WTC11 (cell line): ENCODE data around the gene PRR7. TPM values are rescaled to one million over a fixed set of nuclear protein-coding genes. Genes with fewer than 3 reads are reported as not detected.

Source experiments
- ATAC-seq: fragments of 200-7000 bp; cut with Tn5 transposase; 2 replicates; pipeline ENCODE4 v1.10.0; 2021; ENCODE audit warnings: mild to moderate bottlenecking, moderate library complexity
- CTCF ChIA-PET: fragments of 300-600 bp; sonication (Branson Sonifier 250); formaldehyde crosslinking; loops from one replicate; lab custom pipeline; 2021; ENCODE audit warnings: antibody characterized with exemption; lab: Charles Lee
- POLR2A ChIA-PET: fragments of 350-600 bp; sonication (Branson Sonifier 250); formaldehyde crosslinking; loops from one replicate; lab custom pipeline; 2021; ENCODE audit warnings: antibody characterized with exemption; lab: Charles Lee
- DNase-seq: peaks from one replicate; pipeline ENCODE4 v3.0.0; 2021; ENCODE audit warnings: low spot score
- H3K27ac Mint-ChIP-seq: 2 replicates; pipeline ENCODE4 v1.8.0; 2021; ENCODE audit warnings: mixed read lengths
- H3K27me3 Mint-ChIP-seq: 2 replicates; pipeline ENCODE4 v1.8.0; 2021; ENCODE audit warnings: low read depth, mild to moderate bottlenecking, moderate library complexity, mixed read lengths
- H3K36me3 Mint-ChIP-seq: 2 replicates; pipeline ENCODE4 v1.8.0; 2021; ENCODE audit warnings: mixed read lengths
- H3K4me1 Mint-ChIP-seq: 2 replicates; pipeline ENCODE4 v1.8.0; 2022; ENCODE audit warnings: mixed read lengths
- H3K4me3 Mint-ChIP-seq: 2 replicates; pipeline ENCODE4 v1.8.0; 2021; ENCODE audit warnings: mild to moderate bottlenecking, moderate library complexity, mixed read lengths
- H3K9me3 Mint-ChIP-seq: 2 replicates; pipeline ENCODE4 v1.8.0; 2021; ENCODE audit warnings: mixed read lengths
- CBFB ChIP-seq: sonication (generic); formaldehyde crosslinking; IDR thresholded peaks from 2 replicates; pipeline ENCODE4 v1.8.1; 2022; ENCODE audit warnings: mild to moderate bottlenecking, low read depth, missing genetic modification reagents
- ELF4 ChIP-seq: sonication (generic); formaldehyde crosslinking; IDR thresholded peaks from 2 replicates; pipeline ENCODE4 v1.8.1; 2022; ENCODE audit warnings: low read depth, mild to moderate bottlenecking, moderate library complexity, missing genetic modification reagents
- EMX1 ChIP-seq: fragments of 250-450 bp; sonication (Bioruptor Pico); IDR thresholded peaks from 2 replicates; pipeline ENCODE4 v1.8.0; 2021; ENCODE audit warnings: mild to moderate bottlenecking
- HMGA2 ChIP-seq: fragments of 250-450 bp; sonication (Bioruptor Pico); IDR thresholded peaks from 2 replicates; pipeline ENCODE4 v1.4.0; 2021; ENCODE audit warnings: mild to moderate bottlenecking, moderate library complexity
- NR2C2 ChIP-seq: sonication (generic); formaldehyde crosslinking; IDR thresholded peaks from 2 replicates; pipeline ENCODE4 v1.8.0; 2022; ENCODE audit warnings: mild to moderate bottlenecking, missing genetic modification reagents
- ZNF138 ChIP-seq: sonication (generic); formaldehyde crosslinking; conservative IDR thresholded peaks from 2 replicates; pipeline ENCODE4 v1.8.1; 2022; ENCODE audit warnings: mild to moderate bottlenecking, moderate library complexity, missing genetic modification reagents
- ZNF416 ChIP-seq: fragments of 250-450 bp; sonication (Bioruptor Pico); IDR thresholded peaks from 2 replicates; pipeline ENCODE4 v1.9.0; 2021; ENCODE audit warnings: mild to moderate bottlenecking, inconsistent platforms
- total RNA-seq: library from RNA; stranded (reverse); gene quantifications from 3 replicates; pipeline ENCODE4 v1.2.3, GENCODE V29; 2021
- TF ChIP-seq, protein P1 (sequence below): sonication (generic); formaldehyde crosslinking; IDR thresholded peaks from 2 replicates; pipeline ENCODE4 v1.8.1; 2023; ENCODE audit warnings: mild to moderate bottlenecking, missing genetic modification reagents, borderline replicate concordance
- TF ChIP-seq, protein P2 (sequence below): sonication (generic); formaldehyde crosslinking; IDR thresholded peaks from 2 replicates; pipeline ENCODE4 v1.8.1; 2023; ENCODE audit warnings: mild to moderate bottlenecking, missing genetic modification reagents
- TF ChIP-seq, protein P3 (sequence below): sonication (generic); formaldehyde crosslinking; IDR thresholded peaks from 2 replicates; pipeline ENCODE4 v1.8.0; 2022; ENCODE audit warnings: missing genetic modification reagents
- TF ChIP-seq, protein P4 (sequence below): sonication (generic); formaldehyde crosslinking; IDR thresholded peaks from 2 replicates; pipeline ENCODE4 v1.8.1; 2023; ENCODE audit warnings: mild to moderate bottlenecking, missing genetic modification reagents, moderate library complexity
- TF ChIP-seq, protein P5 (sequence below): sonication (generic); formaldehyde crosslinking; IDR thresholded peaks from 2 replicates; pipeline ENCODE4 v1.8.1; 2023; ENCODE audit warnings: mild to moderate bottlenecking, missing genetic modification reagents, moderate library complexity
- TF ChIP-seq, protein P6 (sequence below): sonication (generic); formaldehyde crosslinking; IDR thresholded peaks from 2 replicates; pipeline ENCODE4 v1.8.1; 2022; ENCODE audit warnings: low read depth, mild to moderate bottlenecking, moderate library complexity, missing genetic modification reagents, borderline replicate concordance
- TF ChIP-seq, protein P7 (sequence below): fragments of 250-450 bp; sonication (Bioruptor Pico); conservative IDR thresholded peaks from 2 replicates; pipeline ENCODE4 v1.9.0; 2021; ENCODE audit warnings: mild to moderate bottlenecking

PRR7 gene
- total RNA-seq, 1 experiment from 2014 or later = 13.1 TPM

DNA sequence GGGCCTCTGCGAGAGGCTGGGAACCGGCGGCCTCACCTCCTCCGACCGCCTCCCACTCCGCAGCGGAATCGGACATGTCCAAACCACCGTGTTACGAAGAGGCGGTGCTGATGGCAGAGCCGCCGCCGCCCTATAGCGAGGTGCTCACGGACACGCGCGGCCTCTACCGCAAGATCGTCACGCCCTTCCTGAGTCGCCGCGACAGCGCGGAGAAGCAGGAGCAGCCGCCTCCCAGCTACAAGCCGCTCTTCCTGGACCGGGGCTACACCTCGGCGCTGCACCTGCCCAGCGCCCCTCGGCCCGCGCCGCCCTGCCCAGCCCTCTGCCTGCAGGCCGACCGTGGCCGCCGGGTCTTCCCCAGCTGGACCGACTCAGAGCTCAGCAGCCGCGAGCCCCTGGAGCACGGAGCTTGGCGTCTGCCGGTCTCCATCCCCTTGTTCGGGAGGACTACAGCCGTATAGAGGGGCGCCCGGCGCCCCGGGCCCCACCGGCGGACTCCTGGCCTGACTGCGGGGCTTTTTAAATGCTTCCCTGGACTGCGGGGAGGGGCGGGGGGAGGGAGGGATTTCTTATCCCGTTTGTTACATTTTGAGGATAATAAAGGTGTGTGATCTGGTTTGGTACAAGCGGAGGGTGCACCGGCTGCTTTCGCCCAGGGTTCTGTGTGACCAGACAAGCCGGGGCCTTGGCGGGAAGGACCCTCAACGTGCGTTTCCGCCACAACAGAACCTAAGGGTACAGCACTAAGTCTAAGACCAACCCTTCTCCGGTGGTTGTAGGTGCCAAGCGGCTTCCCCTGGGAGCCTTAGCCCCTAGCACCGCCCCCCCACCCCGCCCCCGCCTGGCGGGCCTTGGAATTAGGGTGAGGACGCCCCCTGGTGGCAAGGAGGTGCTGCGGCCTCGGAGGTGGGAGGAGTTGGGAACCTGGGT, 9.3 kb downstream of the PRR7 start (continued):
- TF ChIP-seq, protein P1, sequence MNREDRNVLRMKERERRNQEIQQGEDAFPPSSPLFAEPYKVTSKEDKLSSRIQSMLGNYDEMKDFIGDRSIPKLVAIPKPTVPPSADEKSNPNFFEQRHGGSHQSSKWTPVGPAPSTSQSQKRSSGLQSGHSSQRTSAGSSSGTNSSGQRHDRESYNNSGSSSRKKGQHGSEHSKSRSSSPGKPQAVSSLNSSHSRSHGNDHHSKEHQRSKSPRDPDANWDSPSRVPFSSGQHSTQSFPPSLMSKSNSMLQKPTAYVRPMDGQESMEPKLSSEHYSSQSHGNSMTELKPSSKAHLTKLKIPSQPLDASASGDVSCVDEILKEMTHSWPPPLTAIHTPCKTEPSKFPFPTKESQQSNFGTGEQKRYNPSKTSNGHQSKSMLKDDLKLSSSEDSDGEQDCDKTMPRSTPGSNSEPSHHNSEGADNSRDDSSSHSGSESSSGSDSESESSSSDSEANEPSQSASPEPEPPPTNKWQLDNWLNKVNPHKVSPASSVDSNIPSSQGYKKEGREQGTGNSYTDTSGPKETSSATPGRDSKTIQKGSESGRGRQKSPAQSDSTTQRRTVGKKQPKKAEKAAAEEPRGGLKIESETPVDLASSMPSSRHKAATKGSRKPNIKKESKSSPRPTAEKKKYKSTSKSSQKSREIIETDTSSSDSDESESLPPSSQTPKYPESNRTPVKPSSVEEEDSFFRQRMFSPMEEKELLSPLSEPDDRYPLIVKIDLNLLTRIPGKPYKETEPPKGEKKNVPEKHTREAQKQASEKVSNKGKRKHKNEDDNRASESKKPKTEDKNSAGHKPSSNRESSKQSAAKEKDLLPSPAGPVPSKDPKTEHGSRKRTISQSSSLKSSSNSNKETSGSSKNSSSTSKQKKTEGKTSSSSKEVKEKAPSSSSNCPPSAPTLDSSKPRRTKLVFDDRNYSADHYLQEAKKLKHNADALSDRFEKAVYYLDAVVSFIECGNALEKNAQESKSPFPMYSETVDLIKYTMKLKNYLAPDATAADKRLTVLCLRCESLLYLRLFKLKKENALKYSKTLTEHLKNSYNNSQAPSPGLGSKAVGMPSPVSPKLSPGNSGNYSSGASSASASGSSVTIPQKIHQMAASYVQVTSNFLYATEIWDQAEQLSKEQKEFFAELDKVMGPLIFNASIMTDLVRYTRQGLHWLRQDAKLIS (CRISPR knock-in tag) = no peak
- TF ChIP-seq CBFB (CRISPR knock-in tag) = 0 out of 2 replicates have a peak, but pooled peaks have one; percentile 7
- TF ChIP-seq, protein P2, sequence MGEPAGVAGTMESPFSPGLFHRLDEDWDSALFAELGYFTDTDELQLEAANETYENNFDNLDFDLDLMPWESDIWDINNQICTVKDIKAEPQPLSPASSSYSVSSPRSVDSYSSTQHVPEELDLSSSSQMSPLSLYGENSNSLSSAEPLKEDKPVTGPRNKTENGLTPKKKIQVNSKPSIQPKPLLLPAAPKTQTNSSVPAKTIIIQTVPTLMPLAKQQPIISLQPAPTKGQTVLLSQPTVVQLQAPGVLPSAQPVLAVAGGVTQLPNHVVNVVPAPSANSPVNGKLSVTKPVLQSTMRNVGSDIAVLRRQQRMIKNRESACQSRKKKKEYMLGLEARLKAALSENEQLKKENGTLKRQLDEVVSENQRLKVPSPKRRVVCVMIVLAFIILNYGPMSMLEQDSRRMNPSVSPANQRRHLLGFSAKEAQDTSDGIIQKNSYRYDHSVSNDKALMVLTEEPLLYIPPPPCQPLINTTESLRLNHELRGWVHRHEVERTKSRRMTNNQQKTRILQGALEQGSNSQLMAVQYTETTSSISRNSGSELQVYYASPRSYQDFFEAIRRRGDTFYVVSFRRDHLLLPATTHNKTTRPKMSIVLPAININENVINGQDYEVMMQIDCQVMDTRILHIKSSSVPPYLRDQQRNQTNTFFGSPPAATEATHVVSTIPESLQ = no peak
- peak; percentile 81; the same call in 1 of the 2 replicates for TF ChIP-seq ELF4 (CRISPR knock-in tag)
- TF ChIP-seq NR2C2 (CRISPR knock-in tag) = no peak
- TF ChIP-seq, protein P3, sequence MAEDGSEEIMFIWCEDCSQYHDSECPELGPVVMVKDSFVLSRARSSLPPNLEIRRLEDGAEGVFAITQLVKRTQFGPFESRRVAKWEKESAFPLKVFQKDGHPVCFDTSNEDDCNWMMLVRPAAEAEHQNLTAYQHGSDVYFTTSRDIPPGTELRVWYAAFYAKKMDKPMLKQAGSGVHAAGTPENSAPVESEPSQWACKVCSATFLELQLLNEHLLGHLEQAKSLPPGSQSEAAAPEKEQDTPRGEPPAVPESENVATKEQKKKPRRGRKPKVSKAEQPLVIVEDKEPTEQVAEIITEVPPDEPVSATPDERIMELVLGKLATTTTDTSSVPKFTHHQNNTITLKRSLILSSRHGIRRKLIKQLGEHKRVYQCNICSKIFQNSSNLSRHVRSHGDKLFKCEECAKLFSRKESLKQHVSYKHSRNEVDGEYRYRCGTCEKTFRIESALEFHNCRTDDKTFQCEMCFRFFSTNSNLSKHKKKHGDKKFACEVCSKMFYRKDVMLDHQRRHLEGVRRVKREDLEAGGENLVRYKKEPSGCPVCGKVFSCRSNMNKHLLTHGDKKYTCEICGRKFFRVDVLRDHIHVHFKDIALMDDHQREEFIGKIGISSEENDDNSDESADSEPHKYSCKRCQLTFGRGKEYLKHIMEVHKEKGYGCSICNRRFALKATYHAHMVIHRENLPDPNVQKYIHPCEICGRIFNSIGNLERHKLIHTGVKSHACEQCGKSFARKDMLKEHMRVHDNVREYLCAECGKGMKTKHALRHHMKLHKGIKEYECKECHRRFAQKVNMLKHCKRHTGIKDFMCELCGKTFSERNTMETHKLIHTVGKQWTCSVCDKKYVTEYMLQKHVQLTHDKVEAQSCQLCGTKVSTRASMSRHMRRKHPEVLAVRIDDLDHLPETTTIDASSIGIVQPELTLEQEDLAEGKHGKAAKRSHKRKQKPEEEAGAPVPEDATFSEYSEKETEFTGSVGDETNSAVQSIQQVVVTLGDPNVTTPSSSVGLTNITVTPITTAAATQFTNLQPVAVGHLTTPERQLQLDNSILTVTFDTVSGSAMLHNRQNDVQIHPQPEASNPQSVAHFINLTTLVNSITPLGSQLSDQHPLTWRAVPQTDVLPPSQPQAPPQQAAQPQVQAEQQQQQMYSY (CRISPR knock-in tag) = no peak
- peak; percentile 96 for TF ChIP-seq ZNF416 (CRISPR knock-in tag)
- peak; percentile 92 for TF ChIP-seq EMX1 (CRISPR knock-in tag)
- TF ChIP-seq, protein P4, sequence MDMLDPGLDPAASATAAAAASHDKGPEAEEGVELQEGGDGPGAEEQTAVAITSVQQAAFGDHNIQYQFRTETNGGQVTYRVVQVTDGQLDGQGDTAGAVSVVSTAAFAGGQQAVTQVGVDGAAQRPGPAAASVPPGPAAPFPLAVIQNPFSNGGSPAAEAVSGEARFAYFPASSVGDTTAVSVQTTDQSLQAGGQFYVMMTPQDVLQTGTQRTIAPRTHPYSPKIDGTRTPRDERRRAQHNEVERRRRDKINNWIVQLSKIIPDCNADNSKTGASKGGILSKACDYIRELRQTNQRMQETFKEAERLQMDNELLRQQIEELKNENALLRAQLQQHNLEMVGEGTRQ (CRISPR knock-in tag) = no peak
- TF ChIP-seq, protein P5, sequence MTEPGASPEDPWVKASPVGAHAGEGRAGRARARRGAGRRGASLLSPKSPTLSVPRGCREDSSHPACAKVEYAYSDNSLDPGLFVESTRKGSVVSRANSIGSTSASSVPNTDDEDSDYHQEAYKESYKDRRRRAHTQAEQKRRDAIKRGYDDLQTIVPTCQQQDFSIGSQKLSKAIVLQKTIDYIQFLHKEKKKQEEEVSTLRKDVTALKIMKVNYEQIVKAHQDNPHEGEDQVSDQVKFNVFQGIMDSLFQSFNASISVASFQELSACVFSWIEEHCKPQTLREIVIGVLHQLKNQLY (CRISPR knock-in tag) = no peak; the same call in 1 of the 2 replicates
- no peak for TF ChIP-seq HMGA2 (CRISPR knock-in tag)

DNA sequence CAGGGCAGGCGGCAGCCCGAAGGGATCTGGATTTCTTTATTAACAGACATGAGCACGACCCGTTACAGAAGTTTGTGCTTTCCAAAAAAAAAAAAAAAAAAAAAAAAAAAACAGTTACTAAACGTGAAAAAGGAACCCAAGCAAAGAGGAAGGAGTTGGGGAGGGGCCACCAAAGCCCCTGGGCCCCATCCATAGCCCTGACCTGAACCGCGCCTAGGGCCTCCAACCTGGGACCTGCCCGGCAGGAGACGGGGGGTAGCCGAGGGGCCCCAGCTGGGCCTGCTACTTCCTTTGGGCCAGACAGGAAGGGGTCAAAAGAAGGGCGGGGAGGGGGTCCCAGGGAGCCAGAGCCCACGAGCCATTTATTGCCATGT, 10.0 kb downstream of the PRR7 start:
- DNase-seq (no peak), ATAC-seq (no peak)
- ChIA-PET POLR2A (interaction anchor here (1.8 to 2.1 kb wide), 2 partner anchors 9 to 37 kb away, joined by 10 to 12 read pairs; no protein-coding TSS in a partner anchor), CTCF (interaction anchor here (1.0 to 7.2 kb wide), 16 partner anchors 9 to 148 kb away, joined by 3 to 175 read pairs (median 12); partner anchors contain the start of genes DDX41, GRK6 and PRR7)
- Mint-ChIP-seq H3K9me3 (no peaks in the 10 kb centered on the region), H3K27me3 (peaks cover 8% of the 10 kb centered on the region), H3K4me3 (peak overlapping the region; percentile 20; the same call in 1 of the 2 replicates), H3K36me3 (peaks cover 20% of the 10 kb centered on the region), H3K27ac (peak overlapping the region; percentile 86), H3K4me1 (peaks cover 30% of the 10 kb centered on the region)
- TF ChIP-seq, protein P6, sequence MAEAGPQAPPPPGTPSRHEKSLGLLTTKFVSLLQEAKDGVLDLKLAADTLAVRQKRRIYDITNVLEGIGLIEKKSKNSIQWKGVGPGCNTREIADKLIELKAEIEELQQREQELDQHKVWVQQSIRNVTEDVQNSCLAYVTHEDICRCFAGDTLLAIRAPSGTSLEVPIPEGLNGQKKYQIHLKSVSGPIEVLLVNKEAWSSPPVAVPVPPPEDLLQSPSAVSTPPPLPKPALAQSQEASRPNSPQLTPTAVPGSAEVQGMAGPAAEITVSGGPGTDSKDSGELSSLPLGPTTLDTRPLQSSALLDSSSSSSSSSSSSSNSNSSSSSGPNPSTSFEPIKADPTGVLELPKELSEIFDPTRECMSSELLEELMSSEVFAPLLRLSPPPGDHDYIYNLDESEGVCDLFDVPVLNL = no peak
- no peak for TF ChIP-seq CBFB (CRISPR knock-in tag)
- no peak for TF ChIP-seq ZNF138
- TF ChIP-seq, protein P7, sequence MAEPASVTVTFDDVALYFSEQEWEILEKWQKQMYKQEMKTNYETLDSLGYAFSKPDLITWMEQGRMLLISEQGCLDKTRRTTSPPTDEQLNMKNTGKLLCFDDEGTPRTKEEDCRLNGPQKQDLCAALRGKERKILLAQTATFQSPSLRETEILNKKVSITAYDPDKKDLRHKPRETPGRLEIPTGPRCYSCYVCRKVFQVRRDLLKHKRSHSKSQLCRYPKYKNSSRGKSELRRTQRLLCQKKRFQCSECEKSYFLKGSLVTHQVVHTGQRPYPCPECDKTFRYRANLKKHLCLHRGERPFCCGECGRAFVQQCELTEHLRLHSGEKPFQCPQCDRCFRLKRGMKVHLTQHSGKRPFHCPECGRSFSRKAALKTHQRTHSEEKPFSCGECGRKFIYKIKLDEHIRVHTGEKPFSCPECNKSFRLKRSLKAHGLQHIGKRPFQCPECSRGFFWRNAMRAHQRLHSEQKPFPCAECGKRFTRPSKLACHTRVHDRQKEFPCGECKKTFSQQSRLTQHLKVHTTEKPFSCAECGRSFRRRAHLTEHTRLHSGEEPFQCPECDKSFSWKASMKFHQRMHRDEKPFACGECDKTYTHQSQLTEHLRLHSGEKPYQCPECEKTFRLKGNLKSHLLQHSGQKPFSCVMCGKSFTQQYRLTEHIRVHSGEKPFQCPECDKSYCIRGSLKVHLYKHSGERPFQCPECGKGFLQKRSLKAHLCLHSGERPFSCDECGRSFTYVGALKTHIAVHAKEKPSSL (CRISPR knock-in tag) = no peak
